Effector memory CD8-positive, alpha-beta T cell (primary cell): ENCODE results near the gene NELFE.

Experiments
- ATAC-seq: fragments of 150-1000 bp; cut with Tn5 transposase; replicated peaks from 2 replicates; pipeline ENCODE4 v1.10.0; 2021; ENCODE audit warnings: mild to moderate bottlenecking, moderate library complexity
- DNase-seq, 3 experiments: peaks; one replicate each; pipeline ENCODE4 v3.0.0; 2021
- H3K27ac Mint-ChIP-seq, 2 donors: one replicate each; pipeline ENCODE4 v1.8.0; 2022; ENCODE audit warnings: mild to moderate bottlenecking in 2 of 2, mixed read lengths in 2 of 2, moderate library complexity in 2 of 2
- H3K27me3 Mint-ChIP-seq, 2 donors: one replicate each; pipeline ENCODE4 v1.8.0; 2022; ENCODE audit warnings: mixed read lengths in 2 of 2
- H3K36me3 Mint-ChIP-seq: one replicate; pipeline ENCODE4 v1.8.0; 2022; ENCODE audit warnings: mild to moderate bottlenecking, moderate library complexity, mixed read lengths; ENCODE audit not compliant: insufficient read depth
- H3K4me1 Mint-ChIP-seq, 2 donors: one replicate each; pipeline ENCODE4 v1.8.0; 2022; ENCODE audit warnings: low read depth in 2 of 2, mixed read lengths in 2 of 2
- H3K4me3 Mint-ChIP-seq, 2 donors: one replicate each; pipeline ENCODE4 v1.8.0; 2022; ENCODE audit warnings: mild to moderate bottlenecking in 2 of 2, mixed read lengths in 2 of 2, moderate library complexity in 2 of 2
- H3K9me3 Mint-ChIP-seq, 2 donors: one replicate each; pipeline ENCODE4 v1.8.0; 2022; ENCODE audit warnings: mixed read lengths in 2 of 2

The NELFE gene

DNA sequence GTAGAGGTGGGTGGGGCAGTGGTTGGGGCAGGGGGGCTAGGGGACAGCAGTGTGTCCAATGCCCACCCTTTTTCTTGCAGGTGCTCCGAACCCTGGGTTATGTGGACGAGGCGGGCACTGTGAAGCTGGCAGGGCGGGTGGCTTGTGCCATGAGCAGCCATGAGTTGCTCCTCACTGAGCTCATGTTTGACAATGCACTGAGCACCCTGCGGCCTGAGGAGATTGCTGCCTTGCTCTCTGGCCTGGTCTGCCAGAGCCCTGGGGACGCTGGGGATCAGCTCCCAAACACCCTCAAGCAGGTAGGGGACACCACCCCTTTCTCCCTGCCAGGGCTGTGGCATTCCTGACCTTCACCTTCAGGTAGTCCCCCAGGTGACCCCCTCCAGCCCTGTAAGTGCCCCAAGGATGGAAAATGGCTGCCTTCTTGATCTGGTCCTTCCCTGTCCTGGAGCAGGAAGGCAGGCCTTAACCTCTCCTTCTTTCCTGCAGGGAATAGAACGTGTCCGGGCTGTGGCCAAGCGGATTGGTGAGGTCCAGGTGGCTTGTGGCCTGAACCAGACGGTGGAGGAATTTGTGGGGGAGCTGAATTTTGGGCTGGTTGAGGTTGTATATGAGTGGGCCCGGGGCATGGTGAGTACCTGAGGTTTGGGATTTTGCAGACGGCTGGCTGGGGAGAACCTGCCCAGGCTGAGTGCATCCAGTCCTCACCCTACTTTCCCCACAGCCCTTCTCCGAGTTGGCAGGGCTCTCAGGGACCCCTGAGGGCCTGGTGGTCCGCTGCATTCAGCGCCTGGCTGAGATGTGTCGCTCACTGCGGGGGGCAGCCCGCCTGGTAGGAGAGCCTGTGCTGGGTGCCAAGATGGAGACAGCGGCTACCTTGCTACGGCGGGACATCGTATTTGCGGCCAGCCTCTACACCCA, 10.3 kb upstream of the NELFE start:
- Mint-ChIP-seq H3K9me3 (no peaks in the 10 kb centered on the region), H3K27me3 (no peaks in the 10 kb centered on the region), H3K36me3 (peaks cover 85% of the 10 kb centered on the region), H3K4me3 (no peak overlapping the region), H3K27ac (peak overlapping the region; percentile 100), H3K4me1 (peaks cover 23 to 29% of the 10 kb centered on the region in 2 donors)
- no peak for DNase-seq
- ATAC-seq: no peak

DNA sequence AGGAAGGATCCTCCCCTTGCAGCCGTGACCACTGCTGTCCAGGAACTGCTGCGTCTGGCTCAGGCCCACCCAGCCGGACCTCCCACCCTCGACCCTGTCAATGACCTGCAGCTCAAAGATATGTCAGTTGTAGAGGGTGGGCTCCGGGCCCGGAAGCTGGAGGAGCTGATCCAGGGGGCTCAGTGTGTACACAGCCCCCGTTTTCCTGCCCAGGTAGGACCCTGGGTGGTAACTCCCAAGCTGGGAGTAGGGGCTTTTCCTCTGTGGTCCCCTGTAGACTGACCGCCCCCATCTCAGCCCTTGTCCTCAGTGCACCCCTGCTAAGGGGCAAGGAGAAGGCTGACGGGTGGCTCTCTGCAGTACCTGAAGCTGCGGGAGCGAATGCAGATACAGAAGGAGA, 9.6 kb upstream of the NELFE start:
- H3K4me1 Mint-ChIP-seq: peaks cover 20 to 30% of the 10 kb centered on the region in 2 donors
- DNase-seq (no peak), ATAC-seq (no peak)
- no peaks in the 10 kb centered on the region for H3K9me3 Mint-ChIP-seq
- peak overlapping the region in 1 of 2 donors; percentile 86 for H3K27ac Mint-ChIP-seq
- peaks cover 86% of the 10 kb centered on the region for H3K36me3 Mint-ChIP-seq
- H3K27me3 Mint-ChIP-seq: no peaks in the 10 kb centered on the region
- H3K4me3 Mint-ChIP-seq: no peak overlapping the region

DNA sequence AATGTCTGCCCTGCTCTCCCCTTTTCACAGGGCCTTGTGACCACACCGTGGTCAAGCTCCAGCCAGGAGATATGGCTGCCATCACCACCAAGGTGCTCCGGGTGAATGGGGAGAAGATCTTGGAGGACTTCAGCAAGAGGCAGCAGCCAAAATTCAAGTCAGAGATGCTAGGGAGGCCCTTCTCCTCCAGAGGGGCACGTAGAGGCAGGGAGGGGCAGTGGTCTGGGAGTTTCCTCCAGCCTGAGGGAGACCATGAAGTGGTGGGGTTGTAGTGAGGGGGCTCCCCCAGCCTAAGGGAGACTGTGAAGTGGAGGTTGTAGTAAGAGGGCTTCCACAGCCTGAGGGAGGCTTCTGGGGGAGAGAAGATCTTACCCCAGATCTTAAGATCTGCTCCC, 9.2 kb upstream of the NELFE start:
- DNase-seq (no peak), ATAC-seq (no peak)
- no peaks in the 10 kb centered on the region for H3K27me3 Mint-ChIP-seq
- peaks cover 20 to 26% of the 10 kb centered on the region in 2 donors for H3K4me1 Mint-ChIP-seq
- H3K36me3 Mint-ChIP-seq: peaks cover 86% of the 10 kb centered on the region
- peak overlapping the region in 1 of 2 donors; percentile 86 for H3K27ac Mint-ChIP-seq
- H3K4me3 Mint-ChIP-seq: no peak overlapping the region
- H3K9me3 Mint-ChIP-seq: no peaks in the 10 kb centered on the region

DNA sequence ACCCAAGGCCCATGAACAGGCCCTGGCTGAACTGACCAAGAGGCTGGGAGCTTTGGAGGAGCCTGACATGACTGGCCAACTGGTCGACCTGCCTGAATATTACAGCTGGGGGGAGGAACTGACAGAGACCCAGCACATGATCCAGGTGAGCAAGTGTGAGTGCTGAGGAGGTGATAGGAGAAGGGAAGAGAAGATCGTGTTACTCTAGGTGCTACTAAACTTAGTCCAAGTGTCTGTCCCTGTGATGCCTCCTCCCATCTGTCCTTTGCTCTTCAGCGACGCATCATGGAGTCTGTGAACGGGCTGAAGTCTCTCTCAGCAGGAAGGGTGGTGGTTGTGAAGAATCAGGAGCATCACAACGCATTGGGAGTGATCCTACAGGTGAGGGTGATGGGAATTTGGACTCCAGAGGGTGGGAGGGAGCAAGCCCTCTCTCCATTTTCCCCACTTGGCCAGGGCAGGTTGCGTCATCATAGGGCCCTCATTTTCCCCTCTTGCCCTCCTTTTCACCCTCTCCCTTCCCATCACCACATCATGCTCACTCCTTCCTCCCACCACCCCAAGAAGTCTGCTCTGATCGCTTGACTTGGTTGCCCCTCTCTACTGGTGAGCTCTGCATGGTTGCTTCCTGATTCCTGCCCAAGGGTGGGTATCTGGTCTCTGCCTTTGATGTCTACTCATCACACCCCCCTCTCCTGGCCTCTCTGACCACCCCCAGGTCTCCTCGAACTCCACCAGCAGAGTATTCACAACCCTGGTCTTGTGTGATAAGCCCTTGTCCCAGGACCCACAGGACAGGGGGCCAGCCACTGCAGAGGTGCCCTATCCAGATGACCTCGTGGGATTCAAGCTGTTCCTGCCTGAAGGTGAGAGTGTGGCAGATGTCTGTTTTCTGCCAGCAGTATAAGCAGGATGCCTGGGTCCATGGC, 8.5 kb upstream of the NELFE start:
- no peak for ATAC-seq
- H3K27ac Mint-ChIP-seq: peak overlapping the region in 1 of 2 donors; percentile 86
- H3K36me3 Mint-ChIP-seq: peaks cover 84% of the 10 kb centered on the region
- H3K4me1 Mint-ChIP-seq: peaks cover 18 to 20% of the 10 kb centered on the region in 2 donors
- H3K27me3 Mint-ChIP-seq: no peaks in the 10 kb centered on the region
- no peak for DNase-seq
- no peak overlapping the region for H3K4me3 Mint-ChIP-seq
- no peaks in the 10 kb centered on the region for H3K9me3 Mint-ChIP-seq

DNA sequence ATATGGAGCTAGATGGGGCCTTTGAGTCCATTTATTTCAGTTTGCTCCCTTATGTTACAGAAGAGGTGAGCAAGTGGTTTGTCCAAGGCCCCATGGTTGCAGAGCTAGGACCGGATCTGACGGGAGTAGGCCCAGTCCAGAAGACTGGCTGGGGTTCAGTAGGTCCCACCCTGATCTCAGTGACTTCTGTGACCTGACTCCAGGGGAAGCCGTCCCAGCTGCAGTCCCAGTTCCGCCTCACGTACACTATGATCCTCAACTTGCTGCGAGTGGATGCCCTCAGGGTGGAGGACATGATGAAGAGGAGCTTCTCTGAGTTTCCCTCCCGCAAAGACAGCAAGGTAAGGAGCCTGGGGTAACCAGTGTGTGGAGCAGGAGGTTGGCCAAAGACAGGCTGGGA, 7.7 kb upstream of the NELFE start:
- Mint-ChIP-seq H3K27ac (peak overlapping the region in 1 of 2 donors; percentile 8), H3K4me3 (no peak overlapping the region), H3K27me3 (no peaks in the 10 kb centered on the region), H3K4me1 (peaks cover 14 to 19% of the 10 kb centered on the region in 2 donors), H3K9me3 (no peaks in the 10 kb centered on the region), H3K36me3 (peaks cover 84% of the 10 kb centered on the region)
- DNase-seq (no peak), ATAC-seq (no peak)

DNA sequence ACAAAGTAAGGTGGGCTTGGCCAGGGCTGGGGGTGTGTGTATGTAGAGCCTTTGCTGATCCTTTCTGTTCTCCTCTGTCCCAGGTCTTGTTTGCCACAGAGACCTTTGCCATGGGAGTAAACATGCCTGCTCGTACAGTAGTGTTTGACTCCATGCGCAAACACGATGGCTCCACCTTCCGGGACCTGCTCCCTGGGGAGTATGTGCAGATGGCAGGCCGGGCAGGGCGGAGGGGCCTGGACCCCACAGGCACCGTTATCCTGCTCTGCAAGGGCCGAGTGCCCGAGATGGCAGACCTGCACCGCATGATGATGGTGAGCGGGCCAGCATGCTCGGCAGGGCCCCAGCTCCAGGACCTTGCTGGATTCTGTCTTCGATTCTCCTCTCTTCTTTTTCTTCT, 6.9 kb upstream of the NELFE start:
- no peaks in the 10 kb centered on the region for H3K9me3 Mint-ChIP-seq
- DNase-seq (no peak), ATAC-seq (no peak)
- H3K36me3 Mint-ChIP-seq: peaks cover 85% of the 10 kb centered on the region
- H3K27me3 Mint-ChIP-seq: no peaks in the 10 kb centered on the region
- no peak overlapping the region for H3K4me3 Mint-ChIP-seq
- peak overlapping the region in 1 of 2 donors; percentile 8 for H3K27ac Mint-ChIP-seq
- peaks cover 16 to 19% of the 10 kb centered on the region in 2 donors for H3K4me1 Mint-ChIP-seq

DNA sequence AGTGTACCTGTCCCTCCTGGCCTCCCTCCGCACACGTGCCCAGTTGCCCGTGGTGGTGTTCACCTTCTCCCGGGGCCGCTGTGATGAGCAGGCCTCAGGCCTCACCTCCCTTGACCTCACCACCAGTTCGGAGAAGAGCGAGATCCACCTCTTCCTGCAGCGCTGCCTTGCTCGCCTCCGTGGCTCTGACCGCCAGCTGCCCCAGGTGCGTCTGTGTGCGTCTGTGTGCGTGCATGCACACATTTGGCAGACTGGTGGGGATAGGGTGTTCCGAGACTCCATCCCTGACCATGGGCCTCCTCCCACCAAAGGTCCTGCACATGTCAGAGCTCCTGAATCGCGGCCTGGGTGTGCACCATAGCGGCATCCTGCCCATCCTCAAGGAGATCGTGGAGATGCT, 5.2 kb upstream of the NELFE start:
- ATAC-seq (no peak), DNase-seq (no peak)
- Mint-ChIP-seq H3K4me3 (no peak overlapping the region), H3K27ac (no peak overlapping the region), H3K4me1 (peaks cover 18 to 21% of the 10 kb centered on the region in 2 donors), H3K36me3 (peaks cover 76% of the 10 kb centered on the region), H3K9me3 (no peaks in the 10 kb centered on the region), H3K27me3 (no peaks in the 10 kb centered on the region)

DNA sequence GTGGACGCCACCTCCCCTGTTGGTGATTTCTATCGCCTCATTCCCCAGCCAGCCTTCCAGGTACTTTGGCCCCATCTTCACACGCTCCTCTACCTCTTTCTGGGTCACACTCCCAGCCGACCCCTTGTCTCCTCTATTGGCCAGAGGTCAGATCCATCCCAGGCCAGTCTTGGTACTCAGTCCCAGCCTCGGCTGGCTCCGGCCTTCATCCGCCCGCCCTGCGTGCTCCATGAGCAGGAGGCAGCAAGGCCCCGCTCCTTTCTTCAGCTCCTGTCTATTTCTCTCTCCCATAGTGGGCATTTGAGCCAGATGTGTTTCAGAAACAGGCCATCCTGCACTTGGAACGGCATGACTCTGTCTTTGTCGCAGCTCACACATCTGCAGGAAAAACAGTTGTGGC, 2.8 kb upstream of the NELFE start:
- no peak for ATAC-seq
- H3K27ac Mint-ChIP-seq: peak overlapping the region; percentile 77 to 95
- H3K4me1 Mint-ChIP-seq: peaks cover 30 to 33% of the 10 kb centered on the region in 2 donors
- peak overlapping the region in 1 of 2 donors; percentile 15 for H3K4me3 Mint-ChIP-seq
- no peak for DNase-seq
- peaks cover 63% of the 10 kb centered on the region for H3K36me3 Mint-ChIP-seq
- H3K27me3 Mint-ChIP-seq: no peaks in the 10 kb centered on the region
- H3K9me3 Mint-ChIP-seq: no peaks in the 10 kb centered on the region

DNA sequence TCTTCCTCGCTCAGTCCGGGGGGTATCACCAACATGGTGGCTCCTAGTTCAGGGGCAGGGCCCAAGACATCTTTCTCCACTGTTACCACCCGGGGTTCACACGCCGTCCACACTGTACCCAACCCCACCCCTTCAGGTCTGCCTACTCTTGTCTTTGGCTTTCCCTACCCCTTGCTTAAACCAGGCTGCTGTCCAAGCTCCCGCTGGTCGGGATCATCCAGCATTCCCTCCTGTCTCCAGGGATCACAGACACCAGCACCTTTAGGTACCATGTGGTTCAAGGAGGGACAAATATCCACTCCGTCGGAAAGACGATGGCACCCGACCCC, 395 bp downstream of the NELFE start:
- Mint-ChIP-seq H3K27me3 (no peaks in the 10 kb centered on the region), H3K4me1 (peaks cover 30 to 32% of the 10 kb centered on the region in 2 donors), H3K9me3 (no peaks in the 10 kb centered on the region), H3K4me3 (peak overlapping the region; percentile 92 to 93), H3K27ac (peak overlapping the region; percentile 95 to 96), H3K36me3 (peaks cover 66% of the 10 kb centered on the region)
- DNase-seq (no peak), ATAC-seq (peak; percentile 3)

DNA sequence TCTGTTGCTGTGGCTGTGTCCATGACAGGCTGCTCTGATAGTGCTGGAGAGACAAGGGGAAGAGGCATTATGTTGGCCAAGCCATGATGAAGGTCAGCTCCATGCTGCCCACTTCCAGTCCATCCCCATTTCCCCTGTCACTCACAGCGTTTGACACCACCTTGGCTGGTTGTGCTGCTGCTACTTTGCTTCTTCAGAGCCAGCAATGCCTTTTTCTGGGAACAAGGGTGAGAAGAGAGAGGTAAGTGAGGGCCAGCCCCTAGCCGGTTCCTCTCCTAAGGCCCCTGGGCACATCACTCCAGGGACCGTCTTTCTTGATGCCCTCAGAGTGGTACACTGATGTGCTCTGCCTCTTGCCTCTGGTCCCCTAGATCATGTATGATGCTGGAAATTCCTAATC, 2.0 kb downstream of the NELFE start:
- Mint-ChIP-seq H3K4me1 (peaks cover 24 to 31% of the 10 kb centered on the region in 2 donors), H3K4me3 (no peak overlapping the region), H3K36me3 (peaks cover 64% of the 10 kb centered on the region), H3K27me3 (no peaks in the 10 kb centered on the region), H3K27ac (peak overlapping the region in 1 of 2 donors; percentile 95), H3K9me3 (no peaks in the 10 kb centered on the region)
- no peak for DNase-seq
- no peak for ATAC-seq

DNA sequence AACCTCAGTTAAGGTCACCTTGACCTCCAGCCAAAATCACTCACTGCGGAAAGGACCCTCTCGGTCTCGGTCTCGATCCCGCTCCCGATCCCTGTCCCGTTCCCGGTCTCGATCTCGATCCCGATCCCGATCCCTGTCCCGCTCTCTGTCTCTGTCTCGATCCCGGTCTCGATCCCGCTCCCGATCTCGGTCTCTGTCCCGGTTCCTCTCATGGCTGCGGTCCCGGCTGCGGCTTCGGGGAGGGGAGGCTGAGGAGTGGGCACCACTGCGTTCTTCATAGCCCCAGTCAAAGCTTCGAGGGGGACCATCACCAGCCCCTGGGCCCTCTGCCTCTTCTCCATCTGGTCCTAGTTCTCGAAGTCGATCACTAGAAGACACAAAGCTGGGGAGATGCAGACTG, 4.3 kb downstream of the NELFE start:
- peaks cover 53% of the 10 kb centered on the region for H3K36me3 Mint-ChIP-seq
- H3K27ac Mint-ChIP-seq: peak overlapping the region in 1 of 2 donors; percentile 56
- no peaks in the 10 kb centered on the region for H3K9me3 Mint-ChIP-seq
- H3K4me3 Mint-ChIP-seq: no peak overlapping the region
- no peaks in the 10 kb centered on the region for H3K27me3 Mint-ChIP-seq
- ATAC-seq: no peak
- H3K4me1 Mint-ChIP-seq: peaks cover 12 to 19% of the 10 kb centered on the region in 2 donors
- no peak for DNase-seq

DNA sequence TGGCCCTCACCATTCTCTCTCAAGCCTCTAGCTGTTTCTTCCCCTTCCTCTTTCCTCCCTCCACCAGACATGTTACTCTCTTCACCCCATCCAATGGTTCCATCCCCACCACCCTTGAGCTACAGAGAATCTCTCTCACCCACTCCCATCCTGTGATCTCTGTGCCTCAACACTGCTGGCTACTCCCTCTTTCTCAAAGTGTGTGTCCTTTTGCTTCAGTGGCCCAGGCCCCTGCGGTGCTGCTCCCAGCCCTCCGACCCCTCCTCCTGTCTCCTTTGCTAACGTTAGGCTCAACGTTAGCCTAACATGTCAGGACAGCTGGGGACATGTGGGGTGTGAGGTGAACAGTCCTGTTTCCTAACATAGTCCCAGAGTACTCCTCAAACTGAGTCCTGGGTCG, 5.9 kb downstream of the NELFE start:
- Mint-ChIP-seq H3K9me3 (no peaks in the 10 kb centered on the region), H3K27me3 (no peaks in the 10 kb centered on the region), H3K27ac (peak overlapping the region; percentile 2 to 11), H3K4me1 (peaks cover 7 to 10% of the 10 kb centered on the region in 2 donors), H3K36me3 (peaks cover 52% of the 10 kb centered on the region), H3K4me3 (no peak overlapping the region)
- ATAC-seq: no peak
- DNase-seq: no peak

DNA sequence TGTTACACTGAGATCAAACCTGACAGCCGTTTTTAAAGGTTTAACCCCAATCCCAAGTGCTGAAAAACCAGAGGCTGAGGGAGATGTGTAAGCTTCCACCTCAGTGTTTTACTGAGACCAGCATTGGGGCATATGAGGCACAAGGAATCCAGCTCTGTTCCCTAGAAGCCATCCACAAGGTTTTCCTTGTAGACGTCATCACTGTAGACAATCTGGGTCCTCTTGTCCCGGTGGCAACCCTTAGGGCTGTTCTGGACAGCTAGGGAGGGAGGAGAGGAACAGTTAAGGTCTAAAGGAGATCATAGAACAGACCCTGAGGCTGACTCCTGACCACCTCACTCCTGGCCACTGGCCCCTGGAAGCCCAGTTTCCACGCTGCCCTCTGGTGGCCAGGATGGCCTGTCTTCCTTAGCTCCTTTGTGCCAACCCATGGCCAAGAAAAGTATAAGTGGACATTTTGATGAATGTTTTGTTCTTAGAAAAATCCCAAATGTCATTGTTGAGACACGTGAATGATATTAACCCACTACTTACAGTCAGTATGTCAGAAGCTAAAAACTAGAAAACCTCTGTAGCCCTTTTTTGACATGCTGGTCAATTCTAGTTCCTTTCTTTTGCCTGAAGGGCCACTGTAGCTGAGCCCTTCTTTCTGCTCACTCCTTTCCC, 6.5 kb downstream of the NELFE start:
- H3K27me3 Mint-ChIP-seq: no peaks in the 10 kb centered on the region
- no peak for DNase-seq
- ATAC-seq: peak; percentile 31
- H3K36me3 Mint-ChIP-seq: peaks cover 52% of the 10 kb centered on the region
- no peak overlapping the region for H3K4me3 Mint-ChIP-seq
- H3K27ac Mint-ChIP-seq: peak overlapping the region in 1 of 2 donors; percentile 11
- peaks cover 4 to 5% of the 10 kb centered on the region in 2 donors for H3K4me1 Mint-ChIP-seq
- H3K9me3 Mint-ChIP-seq: no peaks in the 10 kb centered on the region
